Measurements from ENCODE around the gene MANSC1. TPM values are rescaled to one million over a fixed set of nuclear protein-coding genes. Genes with fewer than 3 reads are reported as not detected.

The MANSC1 gene
- total RNA-seq, 1 experiment from 2014 or later = 9.1 TPM

GRCh38 chr12:12336511-12336910 lies 13.5 kb downstream of the MANSC1 start:
- peaks cover 13 to 24% of the 10 kb centered on the region in 2 experiments for H3K4me1 Mint-ChIP-seq
- no peak overlapping the region for H3T11ph ChIP-seq (ENCODE audit: low read length)
- H3K27ac Mint-ChIP-seq = no peak overlapping the region

More at GRCh38 chr12:12336511-12336910, 13.5 kb downstream of the MANSC1 start:
- H3K36me3 Mint-ChIP-seq (ENCODE audit: insufficient read depth in 1 of 3, low read depth in 3 of 3) = peaks cover 0 to 2% (median 0%) of the 10 kb centered on the region in 3 experiments; a peak in 1 of 7 replicates
- Histone ChIP-seq H4K8ac (replicated peaks; ENCODE audit: insufficient read length, low read depth, low read length) (no peak overlapping the region), H2AFZ (ENCODE audit: low read length) (no peak overlapping the region), H3K9me3 (ENCODE audit: control insufficient read depth, low read depth, low read length) (no peaks in the 10 kb centered on the region), H3K9ac (ENCODE audit: extremely low read depth, insufficient read length, low read length) (no peak overlapping the region), H2BK20ac (ENCODE audit: low read depth, low read length, poor library complexity, severe bottlenecking) (no peak overlapping the region), H3K14ac (ENCODE audit: insufficient read depth, low read length) (no peak overlapping the region), H3K27ac (ENCODE audit: insufficient read length, low read depth, low read length) (no peak overlapping the region), H3K4me1 (ENCODE audit: insufficient read depth, low read length) (peaks cover 2% of the 10 kb centered on the region; the same call in 1 of the 2 replicates), H4K20me1 (ENCODE audit: control insufficient read depth, insufficient read depth, insufficient read length) (no peaks in the 10 kb centered on the region), H2AK5ac (ENCODE audit: insufficient read length, low read length) (no peak overlapping the region), H2BK5ac (ENCODE audit: insufficient read length, low read length) (no peak overlapping the region), H2BK12ac (ENCODE audit: insufficient read length, low read depth, low read length) (no peak overlapping the region), H3K27me3 (ENCODE audit: insufficient read depth, low read length) (no peaks in the 10 kb centered on the region), H3K23ac (ENCODE audit: insufficient read length, low read depth, low read length) (no peak overlapping the region), H2BK15ac (ENCODE audit: low read depth, low read length) (no peak overlapping the region), H3K4me2 (ENCODE audit: insufficient read depth, insufficient read length, low read length) (no peak overlapping the region), H4K5ac (ENCODE audit: insufficient read length, low read depth, low read length) (no peak overlapping the region), H3K18ac (ENCODE audit: insufficient read length, low read depth, low read length) (no peak overlapping the region), H3K56ac (ENCODE audit: insufficient read length, low read depth, low read length) (no peak overlapping the region), H3K4ac (ENCODE audit: low read depth, low read length) (no peak overlapping the region), H3K79me1 (ENCODE audit: insufficient read depth, low read depth, low read length, poor library complexity, severe bottlenecking) (no peaks in the 10 kb centered on the region), H2BK120ac (ENCODE audit: low read depth, low read length, poor library complexity, severe bottlenecking) (no peak overlapping the region), H4K91ac (ENCODE audit: insufficient read length, low read depth, low read length) (no peak overlapping the region), H3K23me2 (ENCODE audit: insufficient read length, low read depth, low read length, poor library complexity, severe bottlenecking) (no peaks in the 10 kb centered on the region), H3K79me2 (ENCODE audit: insufficient read depth, low read length) (no peaks in the 10 kb centered on the region)
- H3K4me3 Mint-ChIP-seq = no peak overlapping the region
- no peaks in the 10 kb centered on the region for H3K27me3 Mint-ChIP-seq (ENCODE audit: low read depth)
- WGBS (ENCODE audit: extremely low coverage, insufficient read length, low lambda C conversion rate) = no CpG with 5 or more reads among the region's 1 CpG
- no peaks in the 10 kb centered on the region for H3K9me3 Mint-ChIP-seq
- no peak for DNase-seq
- no peak for TF ChIP-seq CTCF (conservative IDR thresholded peaks at IDR 0.05)
